Activated CD8-positive, alpha-beta memory T cell treated with anti-CD3 and anti-CD28 coated beads for 48 hours (primary cell): ENCODE data around the gene TGFBR2.

ENCODE experiments used
- DNase-seq, 3 experiments: peaks; one replicate each; pipeline ENCODE4 v3.0.0-alpha.2; 2020; ENCODE audit warnings: low read depth in 2 of 3, low spot score in 2 of 3

The TGFBR2 gene

GRCh38 chr3:30711867-30712266 lies 105.5 kb downstream of the TGFBR2 start:
- no peak for DNase-seq

- DNase-seq, result no peak
These were observed 106.6 kb downstream of the TGFBR2 start for GRCh38 chr3:30712991-30713390.

GRCh38 chr3:30713885-30714503 lies 107.6 kb downstream of the TGFBR2 start:
- DNase-seq, result no peak

GRCh38 chr3:30719536-30719935 lies 113.1 kb downstream of the TGFBR2 start:
- no peak for DNase-seq

- no peak for DNase-seq
These were observed 114.3 kb downstream of the TGFBR2 start for GRCh38 chr3:30720586-30721313.

- DNase-seq, result no peak
These were observed 114.9 kb downstream of the TGFBR2 start for GRCh38 chr3:30721314-30721634.

- no peak for DNase-seq
These were observed 116.8 kb downstream of the TGFBR2 start for GRCh38 chr3:30723211-30723610.

GRCh38 chr3:30724863-30725262 lies 118.5 kb downstream of the TGFBR2 start:
- DNase-seq, result no peak

GRCh38 chr3:30728143-30728542 lies 121.7 kb downstream of the TGFBR2 start:
- DNase-seq, result no peak

- DNase-seq, result no peak
These were observed 123.1 kb downstream of the TGFBR2 start for GRCh38 chr3:30729512-30729911.

- no peak for DNase-seq
These were observed 123.5 kb downstream of the TGFBR2 start for GRCh38 chr3:30729936-30730335.

GRCh38 chr3:30730967-30731366 lies 124.6 kb downstream of the TGFBR2 start:
- DNase-seq, result no peak

GRCh38 chr3:30733209-30733608 lies 126.8 kb downstream of the TGFBR2 start:
- no peak for DNase-seq

GRCh38 chr3:30733696-30734095 lies 127.3 kb downstream of the TGFBR2 start:
- DNase-seq, result no peak

- DNase-seq, result no peak
These were observed 131.5 kb downstream of the TGFBR2 start for GRCh38 chr3:30737743-30738499.

GRCh38 chr3:30738605-30739004 lies 132.2 kb downstream of the TGFBR2 start:
- DNase-seq, result no peak

- no peak for DNase-seq
These were observed 135.5 kb downstream of the TGFBR2 start for GRCh38 chr3:30741889-30742288.

GRCh38 chr3:30742796-30743619 lies 136.6 kb downstream of the TGFBR2 start:
- DNase-seq, result no peak
